NCI-H2227 (cell line): ENCODE measurements around the gene MARVELD1.
A peak's percentile ranks its signal among the peaks of the same experiment; 100 is the strongest.

Experiments used
- DNase-seq: peaks from one replicate; lab custom pipeline; 2025; ENCODE audit not compliant: unreplicated experiment; lab: John Stamatoyannopoulos, UW

The MARVELD1 gene

GRCh38 chr10:97719602-97720001, 6.1 kb downstream of the MARVELD1 start:
- no peak for DNase-seq

- DNase-seq: no peak
Measured at GRCh38 chr10:97721871-97722780, 8.6 kb downstream of the MARVELD1 start.

GRCh38 chr10:97723001-97723400, 9.5 kb downstream of the MARVELD1 start:
- no peak for DNase-seq

DNA sequence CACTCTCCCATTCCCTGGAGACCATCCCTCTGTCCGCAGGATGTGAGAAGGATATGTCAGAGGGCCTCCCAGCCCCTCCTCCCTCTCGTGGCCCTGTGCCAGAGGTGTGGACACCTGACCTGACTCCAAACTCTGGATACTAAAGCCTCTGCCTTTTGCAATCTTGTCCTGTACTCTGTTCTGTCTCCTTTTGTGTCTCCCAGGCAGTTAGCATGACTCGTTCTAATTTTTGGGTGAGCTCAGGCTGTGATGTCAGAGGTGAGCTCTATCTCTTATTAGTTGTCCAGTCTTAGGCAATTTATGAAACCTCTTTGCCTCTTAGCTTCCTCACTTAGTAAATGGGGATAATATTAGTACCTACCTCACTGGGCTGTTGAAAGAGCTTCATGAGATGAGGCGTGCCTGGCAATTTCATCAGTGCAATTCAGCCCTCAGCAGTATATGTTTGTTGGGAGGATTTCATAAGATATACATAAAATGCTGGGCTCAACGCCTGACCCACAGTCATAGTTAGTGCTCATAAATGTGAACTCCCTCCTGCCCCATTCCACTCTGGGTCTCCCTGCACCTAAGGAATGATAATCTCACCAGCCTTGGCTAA, 10.9 kb downstream of the MARVELD1 start:
- DNase-seq: no peak

GRCh38 chr10:97726636-97727178, 13.2 kb downstream of the MARVELD1 start:
- DNase-seq: no peak

GRCh38 chr10:97729014-97729413, 15.5 kb downstream of the MARVELD1 start:
- no peak for DNase-seq

- peak; percentile 68 for DNase-seq
Measured at GRCh38 chr10:97731346-97732051, 18.0 kb downstream of the MARVELD1 start.

DNA sequence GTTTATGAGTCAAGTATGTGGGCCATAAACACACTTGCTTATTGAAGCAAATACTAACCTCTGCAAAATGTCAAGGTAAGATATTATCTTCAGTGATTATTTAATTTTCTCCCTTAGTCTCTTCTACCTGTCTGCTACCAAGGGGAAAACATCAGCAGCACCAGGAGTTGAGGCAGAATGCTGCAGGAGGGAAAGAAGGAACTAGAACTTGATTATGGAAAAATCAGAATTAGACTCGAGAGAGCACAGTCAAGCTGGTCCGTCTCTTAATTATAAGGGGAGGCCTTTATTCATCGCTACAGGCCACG, 18.5 kb downstream of the MARVELD1 start:
- no peak for DNase-seq

- no peak for DNase-seq
Measured at GRCh38 chr10:97733256-97733655, 19.7 kb downstream of the MARVELD1 start.

- DNase-seq: no peak
Measured at GRCh38 chr10:97734021-97734420, 20.5 kb downstream of the MARVELD1 start.

GRCh38 chr10:97736403-97736901, 22.9 kb downstream of the MARVELD1 start:
- no peak for DNase-seq

DNA sequence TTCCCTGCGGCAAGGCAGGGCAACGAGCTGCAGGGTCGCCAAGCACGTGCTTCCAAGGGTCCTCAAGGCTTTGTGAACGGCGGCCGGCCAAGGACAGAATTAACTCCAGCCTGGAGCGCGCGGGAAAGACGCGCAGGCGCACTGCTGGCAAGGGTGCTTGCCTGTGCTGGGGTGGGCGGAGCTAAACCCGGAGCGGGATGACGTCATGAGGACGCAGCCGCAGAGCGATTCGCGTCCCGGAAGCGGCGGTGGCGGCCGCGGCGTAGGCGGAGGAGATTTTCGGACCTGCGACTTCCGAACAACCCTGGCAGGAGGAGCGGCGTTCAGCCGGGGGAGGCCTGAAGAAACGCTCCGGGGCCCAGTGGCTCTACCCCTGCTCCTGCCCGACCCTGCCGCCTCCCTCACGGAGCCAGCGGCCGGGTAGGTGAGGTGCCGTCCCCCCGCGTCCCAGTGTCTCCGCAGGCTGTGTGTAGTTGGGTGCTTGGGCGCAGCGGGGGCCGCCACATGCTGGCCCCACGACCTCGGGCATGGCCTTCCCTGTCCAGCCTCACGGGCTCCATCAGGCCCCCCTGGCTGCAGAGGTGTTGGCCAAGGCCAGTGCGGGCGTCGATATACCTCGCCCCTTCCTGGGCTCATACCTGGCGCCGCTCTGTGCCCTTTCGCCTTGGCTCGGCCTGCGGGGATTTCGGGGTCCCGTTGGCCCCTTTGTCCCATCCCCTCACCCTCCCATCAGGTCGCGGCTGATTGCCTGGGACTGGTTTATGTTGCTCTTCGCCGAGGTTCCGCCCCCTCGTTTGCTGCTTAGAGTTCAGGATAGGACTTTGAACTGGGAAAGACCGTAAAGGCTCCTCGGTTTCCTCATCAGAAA, 23.6 kb downstream of the MARVELD1 start, which contains the start of gene ZFYVE27:
Gene ZFYVE27 (plus strand): TSS at position 227 of the 868 bp plus-strand sequence. CDS start 1,350 bp downstream, outside the sequence.
- DNase-seq: peak; percentile 95

DNA sequence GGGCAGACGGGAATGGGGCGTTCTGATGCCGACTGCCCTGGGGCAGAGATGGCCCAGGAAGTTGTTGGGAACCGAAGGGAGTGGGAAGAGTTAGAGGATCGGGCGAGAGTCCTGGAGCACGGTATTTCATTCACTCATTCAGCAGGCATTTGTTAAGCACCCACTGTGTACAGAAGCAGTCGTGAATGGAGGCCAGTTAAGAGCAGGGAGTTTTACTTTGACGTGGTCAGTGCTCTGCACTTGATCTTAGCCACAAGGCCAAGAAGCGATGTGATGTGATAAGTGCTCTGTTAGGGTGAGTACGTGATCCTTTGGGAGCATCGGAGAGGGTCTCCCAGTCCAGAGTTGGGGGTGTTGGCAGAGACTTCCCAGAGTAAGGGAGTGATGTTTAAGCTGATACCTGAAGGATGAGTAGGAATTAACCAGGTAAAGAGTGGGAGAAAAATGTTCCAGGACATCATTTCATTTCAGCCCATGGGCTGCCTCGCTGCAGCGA, 24.3 kb downstream of the MARVELD1 start:
- DNase-seq: no peak

- no peak for DNase-seq
Measured at GRCh38 chr10:97738616-97739015, 25.1 kb downstream of the MARVELD1 start.

DNA sequence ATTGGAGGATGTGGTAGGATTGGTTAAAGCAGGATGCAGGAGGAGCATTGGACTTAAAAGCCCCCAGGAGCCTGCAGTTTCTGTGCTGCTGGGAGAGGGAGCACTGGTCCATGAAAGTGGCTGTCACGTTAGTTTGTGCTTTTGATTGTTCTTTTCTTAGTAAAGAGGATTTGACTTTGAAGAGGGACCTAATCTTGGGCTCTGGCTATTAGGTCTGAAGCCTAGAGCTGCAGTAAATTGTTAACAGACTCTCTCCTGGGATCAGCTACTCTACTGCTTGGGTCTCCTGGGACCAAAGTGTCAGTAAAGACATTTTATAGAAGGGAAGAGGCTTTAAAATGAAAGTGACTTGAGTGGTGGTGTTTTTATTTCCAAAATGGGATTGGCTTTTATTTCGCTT, 27.1 kb downstream of the MARVELD1 start:
- no peak for DNase-seq

DNA sequence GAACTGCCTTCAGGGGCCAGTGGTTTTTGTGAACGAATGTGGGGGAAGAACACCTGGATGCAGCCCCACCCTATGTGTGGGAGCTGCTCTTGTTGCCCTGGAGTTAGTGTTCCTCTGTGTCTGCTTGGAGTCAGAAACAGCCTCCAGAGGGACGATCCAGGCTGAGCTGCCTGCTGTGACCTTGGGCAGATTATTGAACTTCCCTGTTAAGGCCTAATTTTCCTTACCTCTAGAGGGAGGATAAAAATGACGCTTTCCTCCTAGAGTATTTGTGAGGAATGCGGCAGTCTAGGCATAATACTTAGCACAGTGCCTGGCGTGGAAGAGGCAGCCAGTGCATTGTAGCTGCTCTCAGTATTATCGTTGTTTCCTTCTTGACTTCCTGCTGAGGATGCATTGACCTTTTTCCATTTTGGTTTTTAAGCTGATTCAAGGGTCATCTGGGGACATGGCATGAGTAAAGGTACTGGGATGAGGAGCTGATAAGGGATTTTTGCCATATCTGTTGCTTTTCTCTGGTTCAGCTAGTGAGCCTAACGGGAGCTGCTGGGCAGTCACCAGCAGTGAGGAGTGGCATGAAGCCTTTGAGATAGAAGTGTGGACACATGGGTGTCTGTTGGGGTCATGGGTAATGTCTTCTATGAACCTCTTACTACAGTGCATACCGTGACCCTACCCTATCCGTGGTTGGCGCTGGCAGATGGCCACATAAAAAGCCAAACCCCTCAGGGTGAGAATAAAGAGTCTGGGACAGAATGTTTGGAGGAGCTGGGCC, 29.8 kb downstream of the MARVELD1 start:
- DNase-seq: peak; percentile 29

GRCh38 chr10:97744405-97745035, 31.0 kb downstream of the MARVELD1 start:
- no peak for DNase-seq

DNA sequence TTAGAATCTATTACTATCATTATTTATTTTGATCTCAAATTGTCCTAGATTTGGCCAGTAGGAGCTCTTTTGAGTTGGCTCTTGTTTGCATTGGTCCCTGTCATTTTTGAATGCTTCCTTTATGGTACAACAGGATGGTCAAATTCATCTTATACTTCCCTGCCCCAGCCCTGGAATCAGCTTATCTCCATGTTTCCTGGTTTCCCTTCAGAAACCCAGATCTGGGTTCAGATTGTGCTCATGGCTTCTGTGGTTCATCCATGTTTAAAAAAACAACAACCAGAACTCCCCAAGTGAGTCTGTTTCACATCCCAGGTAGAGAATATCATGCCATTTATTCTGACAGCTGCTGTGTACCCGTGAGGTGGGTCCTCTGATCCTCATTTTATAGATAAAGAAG, 34.0 kb downstream of the MARVELD1 start:
- DNase-seq: no peak

- DNase-seq: no peak
Measured at GRCh38 chr10:97748116-97748515, 34.6 kb downstream of the MARVELD1 start.
